Measurements from ENCODE around the gene CACNG6. TPM values are rescaled to one million over a fixed set of nuclear protein-coding genes. Genes with fewer than 3 reads are reported as not detected.

CACNG6 gene
- total RNA-seq, 1 experiment from 2014 or later, result 2.5 TPM

- TF ChIP-seq AR (CRISPR knock-in tag; IDR thresholded peaks at IDR 0.05), result peak; percentile 24; the same call in 1 of the 2 replicates
- TF ChIP-seq ZNF671 (CRISPR knock-in tag; IDR thresholded peaks at IDR 0.05), result peak; percentile 65; the same call in 1 of the 2 replicates
- TF ChIP-seq, protein P1, sequence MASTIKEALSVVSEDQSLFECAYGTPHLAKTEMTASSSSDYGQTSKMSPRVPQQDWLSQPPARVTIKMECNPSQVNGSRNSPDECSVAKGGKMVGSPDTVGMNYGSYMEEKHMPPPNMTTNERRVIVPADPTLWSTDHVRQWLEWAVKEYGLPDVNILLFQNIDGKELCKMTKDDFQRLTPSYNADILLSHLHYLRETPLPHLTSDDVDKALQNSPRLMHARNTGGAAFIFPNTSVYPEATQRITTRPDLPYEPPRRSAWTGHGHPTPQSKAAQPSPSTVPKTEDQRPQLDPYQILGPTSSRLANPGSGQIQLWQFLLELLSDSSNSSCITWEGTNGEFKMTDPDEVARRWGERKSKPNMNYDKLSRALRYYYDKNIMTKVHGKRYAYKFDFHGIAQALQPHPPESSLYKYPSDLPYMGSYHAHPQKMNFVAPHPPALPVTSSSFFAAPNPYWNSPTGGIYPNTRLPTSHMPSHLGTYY (CRISPR knock-in tag; IDR thresholded peaks at IDR 0.05), result 0 out of 2 replicates have a peak, but pooled peaks have one; percentile 59
- peak; percentile 34 for TF ChIP-seq ZMAT4 (CRISPR knock-in tag; IDR thresholded peaks at IDR 0.05)
- TF ChIP-seq ZNF532 (CRISPR knock-in tag; IDR thresholded peaks at IDR 0.05; ENCODE audit: borderline replicate concordance), result no peak
- no peak for TF ChIP-seq ZNF263 (CRISPR knock-in tag; IDR thresholded peaks at IDR 0.05; ENCODE audit: low read depth)
- no peak for TF ChIP-seq TCF7 (CRISPR knock-in tag; IDR thresholded peaks at IDR 0.05; ENCODE audit: low read depth)
- peak; percentile 80 for TF ChIP-seq NFATC4 (CRISPR knock-in tag; IDR thresholded peaks at IDR 0.05)
- TF ChIP-seq NFYB (CRISPR knock-in tag; conservative IDR thresholded peaks at IDR 0.05; ENCODE audit: low read depth), result no peak
- TF ChIP-seq MYBL2 (CRISPR knock-in tag; IDR thresholded peaks at IDR 0.05), result no peak
- TF ChIP-seq ZNF423 (CRISPR knock-in tag; IDR thresholded peaks at IDR 0.05), result no peak
- peak; percentile 13 for TF ChIP-seq SP1 (CRISPR knock-in tag; conservative IDR thresholded peaks at IDR 0.05)
- TF ChIP-seq ATF3 (CRISPR knock-in tag; conservative IDR thresholded peaks at IDR 0.05), result no peak
These were observed 10.7 kb upstream of the CACNG6 start (continued) for GRCh38 chr19:53980539-53981375.

DNA sequence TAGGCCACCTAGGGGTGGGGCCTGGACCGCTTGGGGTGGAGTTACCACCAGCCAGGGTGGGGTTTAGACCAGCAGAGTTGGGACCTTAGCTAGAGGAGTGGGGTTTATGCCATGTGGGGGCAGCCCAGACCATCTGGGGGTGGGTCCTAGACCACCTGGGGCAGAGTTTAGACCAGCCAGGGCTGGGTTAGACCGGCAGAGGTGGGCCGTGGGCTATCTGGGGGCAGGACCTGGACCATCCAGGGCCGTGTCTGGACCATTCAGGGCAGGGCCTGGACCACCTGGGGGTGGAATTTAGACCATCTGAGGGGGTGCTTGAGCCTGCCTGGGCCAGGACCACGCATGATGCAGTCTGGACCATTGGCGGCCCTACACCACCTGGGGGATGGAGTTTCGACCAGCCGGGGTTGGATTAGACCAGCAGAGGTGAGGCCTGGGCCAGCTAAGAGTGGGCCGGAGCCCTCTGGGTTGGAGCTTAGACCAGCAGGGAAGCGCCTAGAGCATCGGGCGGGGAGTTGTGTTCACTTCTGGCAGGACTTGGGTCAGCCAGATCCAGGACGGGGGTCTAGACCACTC lies 10.0 kb upstream of the CACNG6 start:
- peak; percentile 65 for DNase-seq (ENCODE audit: low spot score)
- Mint-ChIP-seq H3K36me3 (no peaks in the 10 kb centered on the region), H3K27ac (peak overlapping the region; percentile 85), H3K4me3 (peak overlapping the region; percentile 93), H3K4me1 (peaks cover 15% of the 10 kb centered on the region), H3K9me3 (no peaks in the 10 kb centered on the region), H3K27me3 (ENCODE audit: low read depth) (peaks cover 4% of the 10 kb centered on the region; the same call in 1 of the 2 replicates)
- POLR2A ChIA-PET, result interaction anchor here (0.6 to 2.8 kb wide), 21 partner anchors 8 to 1358 kb away, joined by 3 to 35 read pairs (median 5); partner anchors contain the start of genes KMT5C and MYADM
- no peak for ATAC-seq
- CTCF ChIA-PET, result interaction anchor here (0.9 to 3.2 kb wide), 19 partner anchors 8 to 492 kb away, joined by 3 to 48 read pairs (median 9); partner anchors contain the start of genes CACNG6 and MYADM
- TF ChIP-seq IRF2 (CRISPR knock-in tag; IDR thresholded peaks at IDR 0.05; ENCODE audit: borderline replicate concordance, low read depth) (no peak), NFATC4 (CRISPR knock-in tag; IDR thresholded peaks at IDR 0.05) (peak; percentile 18; the same call in 1 of the 2 replicates), ZNF138 (CRISPR knock-in tag; conservative IDR thresholded peaks at IDR 0.05) (0 out of 2 replicates have a peak, but pooled peaks have one; percentile 37), AR (CRISPR knock-in tag; IDR thresholded peaks at IDR 0.05) (no peak), CREB1 (CRISPR knock-in tag; IDR thresholded peaks at IDR 0.05) (no peak)
- TF ChIP-seq, protein P2, sequence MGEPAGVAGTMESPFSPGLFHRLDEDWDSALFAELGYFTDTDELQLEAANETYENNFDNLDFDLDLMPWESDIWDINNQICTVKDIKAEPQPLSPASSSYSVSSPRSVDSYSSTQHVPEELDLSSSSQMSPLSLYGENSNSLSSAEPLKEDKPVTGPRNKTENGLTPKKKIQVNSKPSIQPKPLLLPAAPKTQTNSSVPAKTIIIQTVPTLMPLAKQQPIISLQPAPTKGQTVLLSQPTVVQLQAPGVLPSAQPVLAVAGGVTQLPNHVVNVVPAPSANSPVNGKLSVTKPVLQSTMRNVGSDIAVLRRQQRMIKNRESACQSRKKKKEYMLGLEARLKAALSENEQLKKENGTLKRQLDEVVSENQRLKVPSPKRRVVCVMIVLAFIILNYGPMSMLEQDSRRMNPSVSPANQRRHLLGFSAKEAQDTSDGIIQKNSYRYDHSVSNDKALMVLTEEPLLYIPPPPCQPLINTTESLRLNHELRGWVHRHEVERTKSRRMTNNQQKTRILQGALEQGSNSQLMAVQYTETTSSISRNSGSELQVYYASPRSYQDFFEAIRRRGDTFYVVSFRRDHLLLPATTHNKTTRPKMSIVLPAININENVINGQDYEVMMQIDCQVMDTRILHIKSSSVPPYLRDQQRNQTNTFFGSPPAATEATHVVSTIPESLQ (CRISPR knock-in tag; IDR thresholded peaks at IDR 0.05), result no peak
